Stomach (tissue), 9 donors: ENCODE data around the gene TTC33. TPM values are rescaled to one million over a fixed set of nuclear protein-coding genes. Genes with fewer than 3 reads are reported as not detected.

Experiments
- DNase-seq, 2 donors: peaks; one replicate each; pipeline versions ENCODE4 v3.0.0 to v3.0.0-alpha.2; 2013 to 2019
- H3K27ac ChIP-seq, 5 donors: fragments of 200-600 bp in 4 of 5; sonication (generic) in 4 of 5; one replicate each; pipeline ENCODE4 v1.5.1; 2013 to 2019; ENCODE audit warnings: mild to moderate bottlenecking in 1 of 5, moderate library complexity in 1 of 5
- H3K27me3 ChIP-seq, 3 donors: fragments of 200-600 bp; sonication (generic); one replicate each; pipeline ENCODE4 v1.5.1; 2017 to 2019; ENCODE audit warnings: mixed run types in 1 of 3
- H3K36me3 ChIP-seq, 4 donors: fragments of 200-600 bp; sonication (generic); 1 replicate in 3 of 4; 2 replicates in 1 of 4; pipeline ENCODE4 v1.5.1; 2016 to 2019
- H3K4me1 ChIP-seq, 4 donors: fragments of 200-600 bp; sonication (generic); one replicate each; pipeline ENCODE4 v1.5.1; 2016 to 2019
- H3K4me3 ChIP-seq, 4 donors: fragments of 200-600 bp; sonication (generic) in 3 of 4; one replicate each; pipeline ENCODE4 v1.5.1; 2016 to 2019; ENCODE audit warnings: mild to moderate bottlenecking in 1 of 4
- H3K9me3 ChIP-seq, 4 donors: fragments of 200-600 bp; sonication (generic); one replicate each; pipeline ENCODE4 v1.5.1; 2016 to 2019
- CTCF ChIP-seq, 7 experiments: fragments of 450-650 bp in 4 of 7; fragments of 200-600 bp in 3 of 7; sonication (generic) in 3 of 7; IDR thresholded peaks; one replicate each; pipeline ENCODE4 v1.5.1; 2016 to 2019; ENCODE audit warnings: antibody characterized with exemption in 7 of 7, control low read depth in 2 of 7, mild to moderate bottlenecking in 1 of 7
- EP300 ChIP-seq: sonication (generic); formaldehyde crosslinking; IDR thresholded peaks from one replicate; pipeline ENCODE4 v1.6.1; 2017; ENCODE audit warnings: antibody characterized with exemption
- POLR2A ChIP-seq, 4 donors: fragments of 450-650 bp; IDR thresholded peaks; one replicate each; pipeline ENCODE4 v1.6.1; 2016; ENCODE audit warnings: antibody characterized with exemption in 4 of 4, control low read depth in 2 of 4, mild to moderate bottlenecking in 1 of 4, moderate library complexity in 1 of 4
- POLR2AphosphoS5 ChIP-seq, 3 donors: sonication (generic); formaldehyde crosslinking; IDR thresholded peaks; one replicate each; pipeline ENCODE4 v1.6.1; 2016; ENCODE audit warnings: antibody characterized with exemption in 3 of 3
- WGBS, 5 donors: extraction: QIAGEN DNeasy Blood & Tissue Kit in 3 of 5; methylation state at CpG; one replicate each; pipeline versions ENCODE4 v1.1.5 to v1.1.7; 2013 to 2018; 5-methylcytosine and 5-hydroxymethylcytosine counted together
- intact Hi-C: fragments of 100-400 bp; cut with DNase I; formaldehyde crosslinking; loops from one replicate; pipeline ENCODE4 v1.15.1; 2023; ENCODE audit warnings: low total_unique reads
- polyA plus RNA-seq, 3 donors: library from polyadenylated mRNA; stranded (reverse); fragments of 200-250 nt; gene quantifications; one replicate each; pipeline ENCODE4 v1.2.3, GENCODE V29; 2013
- total RNA-seq, 5 donors: library from RNA; depleted of rRNA; stranded (reverse); fragments of >200 nt; gene quantifications; one replicate each; pipeline versions ENCODE4 v1.1.0 to v1.2.3, GENCODE V29; 2014 to 2016
- donor health status: healthy with polysubstance abuse.
- donor health status: Bipolar disorder and iron deficiency.
- donor health status: healthy.

Gene TTC33
- total and polyA plus RNA-seq, 8 donors, result 0.29 to 41.5 (median 7.3) TPM

GRCh38 chr5:40499007-40499406, 256.8 kb downstream of the TTC33 start:
- no peak overlapping the region for H3K4me3 ChIP-seq
- WGBS, 5 donors, result 80 to 87% (median 81%) methylated on average over 2 of the region's 2 CpGs
- H3K27me3 ChIP-seq, result no peaks in the 10 kb centered on the region
- H3K9me3 ChIP-seq, result no peaks in the 10 kb centered on the region
- TF ChIP-seq CTCF (IDR thresholded peaks at IDR 0.05), result no peak
- no peak for TF ChIP-seq POLR2A (IDR thresholded peaks at IDR 0.05)
- TF ChIP-seq POLR2AphosphoS5 (IDR thresholded peaks at IDR 0.05), result no peak
- no peak for TF ChIP-seq EP300
- H3K36me3 ChIP-seq, result no peaks in the 10 kb centered on the region
- no peak overlapping the region for H3K27ac ChIP-seq
- H3K4me1 ChIP-seq, result no peaks in the 10 kb centered on the region
- intact Hi-C loops, result no loop called here
- DNase-seq, result no peak

GRCh38 chr5:40497573-40497972, 258.2 kb downstream of the TTC33 start:
- no peaks in the 10 kb centered on the region for H3K36me3 ChIP-seq

GRCh38 chr5:40495237-40495635, 260.5 kb downstream of the TTC33 start:
- 31 to 60% (median 50%) methylated on average over 3 of the region's 3 CpGs for WGBS, 5 donors
- Histone ChIP-seq H3K27ac (no peak overlapping the region), H3K4me1 (no peaks in the 10 kb centered on the region), H3K27me3 (no peaks in the 10 kb centered on the region), H3K36me3 (no peaks in the 10 kb centered on the region), H3K9me3 (no peaks in the 10 kb centered on the region), H3K4me3 (no peak overlapping the region)
- no peak for TF ChIP-seq POLR2A (IDR thresholded peaks at IDR 0.05)
- no peak for TF ChIP-seq CTCF (IDR thresholded peaks at IDR 0.05)
- no peak for TF ChIP-seq POLR2AphosphoS5 (IDR thresholded peaks at IDR 0.05)
- no peak for TF ChIP-seq EP300
- no peak for DNase-seq
- intact Hi-C loops, result no loop called here

More at GRCh38 chr5:40497573-40497972, 258.2 kb downstream of the TTC33 start:
- DNase-seq, result no peak
- no peak overlapping the region for H3K27ac ChIP-seq
- TF ChIP-seq EP300, result no peak
- no peak for TF ChIP-seq POLR2A (IDR thresholded peaks at IDR 0.05)
- TF ChIP-seq CTCF (IDR thresholded peaks at IDR 0.05), result no peak
- TF ChIP-seq POLR2AphosphoS5 (IDR thresholded peaks at IDR 0.05), result no peak
- H3K4me1 ChIP-seq, result no peaks in the 10 kb centered on the region
- intact Hi-C loops, result no loop called here
- no peak overlapping the region for H3K4me3 ChIP-seq
- WGBS, 5 donors, result 70 to 92% (median 88%) methylated on average over 1 of the region's 1 CpG
- no peaks in the 10 kb centered on the region for H3K27me3 ChIP-seq
- H3K9me3 ChIP-seq, result no peaks in the 10 kb centered on the region

GRCh38 chr5:40494631-40495236, 261.0 kb downstream of the TTC33 start:
- TF ChIP-seq POLR2AphosphoS5 (IDR thresholded peaks at IDR 0.05), result no peak
- TF ChIP-seq POLR2A (IDR thresholded peaks at IDR 0.05), result no peak
- Histone ChIP-seq H3K27me3 (no peaks in the 10 kb centered on the region), H3K4me1 (no peaks in the 10 kb centered on the region), H3K36me3 (no peaks in the 10 kb centered on the region), H3K9me3 (no peaks in the 10 kb centered on the region), H3K27ac (no peak overlapping the region), H3K4me3 (no peak overlapping the region)
- intact Hi-C loops, result no loop called here
- 87 to 95% (median 90%) methylated on average over 3 to 4 of the region's 4 CpGs for WGBS, 5 donors
- DNase-seq, result no peak

GRCh38 chr5:40492056-40492455, 263.7 kb downstream of the TTC33 start:
- Histone ChIP-seq H3K27ac (no peak overlapping the region), H3K4me3 (no peak overlapping the region), H3K36me3 (no peaks in the 10 kb centered on the region), H3K9me3 (no peaks in the 10 kb centered on the region), H3K27me3 (no peaks in the 10 kb centered on the region), H3K4me1 (no peaks in the 10 kb centered on the region)
- no peak for TF ChIP-seq POLR2AphosphoS5 (IDR thresholded peaks at IDR 0.05)
- no peak for DNase-seq
- WGBS, 5 donors, result 77 to 100% (median 89%) methylated on average over 1 of the region's 1 CpG
- intact Hi-C loops, result no loop called here
